Astrocyte of the spinal cord (primary cell): ENCODE results near the gene REPS2.

Experiments
- DNase-seq: peaks from one replicate; pipeline ENCODE4 v3.0.0; 2011; ENCODE audit warnings: low read depth, low spot score
- H3K4me3 ChIP-seq: 2 replicates; pipeline ENCODE4 v1.5.1; 2011; ENCODE audit warnings: low read depth, mild to moderate bottlenecking, low read length, moderate library complexity
- in situ Hi-C: cut with HindIII; loops from 2 replicates; pipeline ENCODE4 v1.10.0; 2017; ENCODE audit warnings: low sequenced_read_pairs
- TF ChIP-seq, protein P1 (sequence below): IDR thresholded peaks from 2 replicates; pipeline ENCODE4 v1.5.1; 2012; ENCODE audit warnings: low read depth, mild to moderate bottlenecking, low read length, inconsistent platforms

REPS2 gene

DNA sequence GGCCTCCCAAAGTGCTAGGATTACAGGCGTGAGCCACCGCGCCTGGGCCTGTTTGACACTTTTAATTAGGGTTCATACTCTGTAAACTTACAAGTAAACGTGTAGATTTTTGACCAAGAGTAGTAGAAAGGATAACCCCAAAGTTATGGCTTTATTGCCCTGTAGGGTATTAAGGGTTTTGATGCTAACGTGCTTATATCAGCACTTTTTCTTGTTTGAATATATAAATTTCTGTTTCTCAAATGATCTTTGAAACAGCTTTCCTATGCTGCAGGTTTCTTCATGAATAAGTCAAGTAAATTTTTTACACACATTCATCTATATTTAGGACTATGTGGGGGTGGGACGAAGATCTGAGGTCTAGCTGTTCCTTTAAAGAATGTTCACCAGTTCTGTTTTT is 29.3 kb upstream of the REPS2 start:
- DNase-seq, result no peak
- TF ChIP-seq, protein P1, sequence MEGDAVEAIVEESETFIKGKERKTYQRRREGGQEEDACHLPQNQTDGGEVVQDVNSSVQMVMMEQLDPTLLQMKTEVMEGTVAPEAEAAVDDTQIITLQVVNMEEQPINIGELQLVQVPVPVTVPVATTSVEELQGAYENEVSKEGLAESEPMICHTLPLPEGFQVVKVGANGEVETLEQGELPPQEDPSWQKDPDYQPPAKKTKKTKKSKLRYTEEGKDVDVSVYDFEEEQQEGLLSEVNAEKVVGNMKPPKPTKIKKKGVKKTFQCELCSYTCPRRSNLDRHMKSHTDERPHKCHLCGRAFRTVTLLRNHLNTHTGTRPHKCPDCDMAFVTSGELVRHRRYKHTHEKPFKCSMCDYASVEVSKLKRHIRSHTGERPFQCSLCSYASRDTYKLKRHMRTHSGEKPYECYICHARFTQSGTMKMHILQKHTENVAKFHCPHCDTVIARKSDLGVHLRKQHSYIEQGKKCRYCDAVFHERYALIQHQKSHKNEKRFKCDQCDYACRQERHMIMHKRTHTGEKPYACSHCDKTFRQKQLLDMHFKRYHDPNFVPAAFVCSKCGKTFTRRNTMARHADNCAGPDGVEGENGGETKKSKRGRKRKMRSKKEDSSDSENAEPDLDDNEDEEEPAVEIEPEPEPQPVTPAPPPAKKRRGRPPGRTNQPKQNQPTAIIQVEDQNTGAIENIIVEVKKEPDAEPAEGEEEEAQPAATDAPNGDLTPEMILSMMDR, result no peak
- in situ Hi-C loops, result no loop called here
- H3K4me3 ChIP-seq, result no peak overlapping the region

DNA sequence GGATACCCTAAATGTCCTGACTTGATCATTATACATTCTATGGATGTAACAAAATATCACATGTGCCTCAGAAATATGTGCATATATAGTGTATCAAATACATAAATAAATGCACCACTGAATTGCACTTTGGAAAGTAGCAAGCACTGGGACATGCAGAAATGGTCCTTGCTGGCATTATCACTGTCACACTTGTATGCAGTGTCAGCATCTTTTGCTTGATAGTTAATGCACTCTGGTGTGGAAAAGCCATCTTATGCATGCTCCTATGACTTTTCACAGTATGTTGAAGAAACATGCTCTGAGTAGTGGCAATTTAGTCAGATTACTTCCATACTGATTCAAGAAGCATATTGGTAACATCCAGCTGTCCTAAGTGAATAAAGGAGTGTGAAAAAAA is 27.5 kb upstream of the REPS2 start:
- H3K4me3 ChIP-seq, result no peak overlapping the region
- TF ChIP-seq, protein P1, result no peak
- in situ Hi-C loops, result no loop called here
- DNase-seq, result no peak

DNA sequence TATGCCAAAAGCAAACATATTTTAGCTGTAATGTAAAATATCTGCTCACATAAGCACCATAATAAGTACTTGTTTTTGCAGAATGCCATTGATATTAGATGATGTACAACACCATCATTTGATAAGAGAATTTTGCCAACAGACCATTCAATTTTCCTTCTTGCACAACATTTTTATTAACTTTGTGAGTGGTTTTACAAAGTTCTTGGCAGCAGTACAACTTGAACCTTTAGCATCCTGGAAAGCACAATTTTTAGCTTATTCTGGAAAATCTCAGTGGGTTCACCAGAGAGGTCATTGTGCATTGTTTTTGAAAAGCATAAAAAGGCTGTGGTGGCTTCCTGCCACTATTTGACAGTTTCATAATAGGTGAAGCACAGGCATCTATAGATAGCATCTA is 26.4 kb upstream of the REPS2 start:
- no peak overlapping the region for H3K4me3 ChIP-seq
- TF ChIP-seq, protein P1, result no peak
- in situ Hi-C loops, result no loop called here
- no peak for DNase-seq

DNA sequence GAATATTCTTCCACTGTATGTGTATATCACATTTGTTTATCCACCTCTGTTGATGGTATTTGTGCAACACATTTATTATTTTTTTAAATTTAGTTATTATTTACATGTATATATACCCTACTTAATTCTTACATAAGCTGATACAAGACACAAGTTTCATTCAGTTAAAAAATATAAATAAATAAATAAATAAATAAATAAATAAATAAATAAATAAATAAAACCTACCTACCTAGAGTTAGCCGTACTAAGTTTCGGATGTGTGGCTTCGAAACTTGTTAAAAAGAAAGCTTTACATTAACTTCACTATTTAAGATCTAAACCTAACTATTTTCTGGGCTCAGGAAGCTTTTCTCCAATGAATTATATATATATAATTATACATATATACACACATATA is 23.3 kb upstream of the REPS2 start:
- no peak for DNase-seq
- no peak overlapping the region for H3K4me3 ChIP-seq
- TF ChIP-seq, protein P1, result no peak
- in situ Hi-C loops, result no loop called here

DNA sequence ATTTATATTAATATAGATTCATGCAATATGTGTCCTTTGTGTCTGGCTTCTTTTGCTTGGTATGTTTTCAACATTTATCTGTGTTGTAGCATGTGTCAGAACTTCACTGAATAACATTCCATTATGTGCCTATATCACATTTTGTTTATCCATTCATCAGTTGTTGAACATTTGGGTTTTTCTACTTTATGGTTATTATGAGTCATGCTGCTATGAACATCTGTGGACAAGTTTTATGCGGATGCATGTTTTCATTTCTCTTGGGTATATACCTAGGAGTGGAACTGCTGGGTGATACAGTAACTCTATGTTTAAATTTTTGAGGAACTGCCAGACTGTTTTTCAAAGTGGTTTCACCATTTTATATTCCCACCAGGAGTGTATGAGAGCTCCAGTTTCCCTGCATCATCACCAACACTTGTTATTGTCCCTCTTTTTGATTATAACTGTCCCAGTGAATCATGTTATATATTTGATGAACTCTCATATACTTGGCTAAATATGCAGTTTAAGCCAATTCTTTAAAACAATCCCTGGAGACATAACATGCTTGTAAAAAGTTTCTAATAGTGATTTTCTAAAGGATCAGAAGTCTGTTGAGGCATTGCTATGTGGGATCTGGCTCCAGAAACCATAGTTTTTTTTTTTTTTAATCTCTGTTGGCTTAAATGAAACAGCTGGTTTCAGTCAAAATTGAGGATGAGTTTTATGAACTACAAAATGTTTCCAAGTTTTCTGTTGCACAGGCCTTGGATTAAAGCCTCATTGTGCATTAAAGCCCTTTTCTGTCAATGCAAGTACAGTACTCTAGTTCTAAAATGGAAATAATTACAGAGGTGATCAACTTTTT is 21.6 kb upstream of the REPS2 start:
- in situ Hi-C loops, result no loop called here
- no peak overlapping the region for H3K4me3 ChIP-seq
- TF ChIP-seq, protein P1, result no peak
- DNase-seq, result no peak

DNA sequence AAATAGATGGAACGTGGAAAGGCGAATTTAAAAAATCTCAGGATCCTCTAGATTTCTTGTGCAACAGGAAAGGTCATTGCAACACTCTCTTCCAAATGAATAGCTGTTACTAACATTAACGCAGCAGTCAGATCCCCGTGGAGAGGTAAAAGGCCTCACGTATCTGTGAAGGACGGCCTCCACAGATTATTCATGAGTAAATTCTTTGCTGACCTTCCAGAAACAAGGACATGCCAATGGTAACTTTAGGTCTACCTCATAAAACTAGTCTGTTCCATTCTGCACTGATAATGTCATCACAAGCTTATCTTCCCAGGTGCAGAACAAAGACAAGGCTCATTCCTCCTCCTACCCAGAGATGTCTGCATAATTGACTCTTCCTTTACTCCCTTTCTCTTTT is 16.1 kb upstream of the REPS2 start:
- in situ Hi-C loops, result no loop called here
- no peak for DNase-seq
- TF ChIP-seq, protein P1, result no peak

More for the DNA sequence above, 16.1 kb upstream of the REPS2 start:
- no peak overlapping the region for H3K4me3 ChIP-seq
